ENCODE data around the gene CA5B.
"Not testable (repeated sequence)": the region's sequence is repeated elsewhere in the genome, so short reads cannot be mapped to it uniquely, and the experiment has no call there.

Gene CA5B
- total RNA-seq, result 5.6 to 57.3 (median 44.3) reads per million in 3 experiments

- DNase-seq, result peak; percentile 100
These were observed at the start of gene CA5B for GRCh38 chrX:15737959-15738902. TSS of gene CA5B (plus strand) at chrX:15738270. CDS start at chrX:15750024, 11,754 bp downstream.

GRCh38 chrX:15694941-15695451 lies 43.1 kb upstream of the CA5B start:
- no peak for DNase-seq

DNA sequence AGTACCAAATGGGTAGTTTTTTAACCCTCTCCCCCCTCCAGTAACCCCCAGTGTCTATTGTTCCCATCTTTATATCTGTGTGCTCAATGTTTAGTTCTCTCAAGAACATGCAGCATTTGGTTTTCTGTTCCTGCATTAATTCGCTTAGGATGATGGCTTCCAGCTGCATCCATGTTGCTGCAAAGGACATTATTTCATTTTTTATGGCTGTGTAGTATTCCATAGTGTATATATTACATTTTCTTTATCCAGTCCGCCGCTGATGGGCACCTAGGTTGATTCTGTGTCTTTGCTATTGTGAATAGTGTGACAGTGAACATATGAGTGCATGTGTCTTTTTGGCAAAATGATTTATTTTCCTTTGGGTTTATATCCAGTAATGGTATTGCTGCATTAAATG lies 41.6 kb upstream of the CA5B start:
- no peak for DNase-seq

GRCh38 chrX:15702488-15703371 lies 35.3 kb upstream of the CA5B start:
- no peak for DNase-seq

DNA sequence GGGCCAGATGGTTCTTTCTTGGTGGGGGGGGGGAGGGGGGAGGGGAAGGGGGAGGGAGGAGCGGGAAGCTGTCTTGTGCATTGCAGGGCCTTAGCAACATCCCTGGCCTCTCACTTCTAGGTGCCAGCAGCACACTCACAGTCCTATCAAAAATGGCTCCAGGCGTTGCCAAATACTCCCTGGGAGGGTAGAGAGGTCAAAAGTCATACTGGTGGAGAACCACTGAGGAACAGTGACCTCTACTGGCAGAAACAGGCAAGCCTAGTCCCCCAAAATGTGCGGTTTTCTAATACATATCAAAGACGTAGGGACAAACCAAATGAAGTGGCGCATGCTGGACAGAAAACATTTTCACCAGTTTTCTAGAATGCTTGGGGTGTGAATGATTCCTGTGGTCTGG lies 34.3 kb upstream of the CA5B start:
- not testable (repeated sequence) for DNase-seq

DNA sequence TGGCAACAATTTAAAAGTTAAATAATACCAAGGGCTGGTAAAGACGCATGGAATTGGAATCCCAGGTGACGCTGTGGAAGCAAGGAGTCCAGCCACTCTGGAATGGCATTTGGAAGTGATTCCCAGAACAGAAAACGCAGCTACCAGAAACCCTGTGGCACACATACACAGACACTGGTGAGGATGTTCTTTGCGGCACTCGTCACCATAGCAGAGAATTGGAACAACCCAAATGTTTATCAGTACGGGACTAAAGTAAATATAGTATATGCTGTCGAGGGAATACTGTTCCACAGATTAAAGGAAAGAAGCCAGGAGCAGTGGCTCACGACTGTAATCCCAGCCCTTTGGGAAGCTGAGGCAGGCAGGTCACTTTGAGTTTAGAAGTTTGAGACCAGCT lies 33.8 kb upstream of the CA5B start:
- DNase-seq, result not testable (repeated sequence)

GRCh38 chrX:15714529-15714928 lies 23.5 kb upstream of the CA5B start:
- DNase-seq, result no peak

DNA sequence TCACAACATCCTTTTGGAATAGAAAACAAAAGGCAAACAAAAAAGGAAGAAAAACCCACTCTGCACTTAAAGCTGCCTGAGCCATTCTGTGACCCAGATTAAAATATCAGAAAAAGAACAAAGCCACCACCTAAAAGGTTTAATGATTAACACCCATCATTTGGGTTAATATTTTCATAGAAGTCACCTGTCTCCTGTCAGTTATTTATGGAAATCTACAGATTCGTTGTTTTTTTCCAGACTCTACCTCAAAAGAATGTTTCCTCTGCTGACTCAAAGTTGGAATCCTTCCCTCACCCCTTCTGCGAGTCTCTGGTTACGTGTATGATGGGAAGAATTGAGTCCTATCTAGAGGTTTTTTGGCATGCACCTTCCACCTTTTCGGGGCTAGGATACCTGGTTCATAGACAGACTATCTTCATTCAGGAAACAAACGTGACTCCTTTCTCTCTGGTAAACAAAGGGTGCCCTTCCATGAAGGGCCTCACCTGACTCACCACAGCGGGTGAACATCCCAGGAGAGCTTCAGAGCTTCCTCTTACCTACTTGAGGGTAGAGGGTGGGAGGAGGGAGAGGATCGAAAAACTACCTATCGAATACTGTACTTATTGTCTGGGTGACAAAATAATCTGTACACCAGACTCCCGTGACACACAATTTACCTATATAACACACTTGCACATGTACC lies 19.6 kb upstream of the CA5B start:
- DNase-seq, result no peak

DNA sequence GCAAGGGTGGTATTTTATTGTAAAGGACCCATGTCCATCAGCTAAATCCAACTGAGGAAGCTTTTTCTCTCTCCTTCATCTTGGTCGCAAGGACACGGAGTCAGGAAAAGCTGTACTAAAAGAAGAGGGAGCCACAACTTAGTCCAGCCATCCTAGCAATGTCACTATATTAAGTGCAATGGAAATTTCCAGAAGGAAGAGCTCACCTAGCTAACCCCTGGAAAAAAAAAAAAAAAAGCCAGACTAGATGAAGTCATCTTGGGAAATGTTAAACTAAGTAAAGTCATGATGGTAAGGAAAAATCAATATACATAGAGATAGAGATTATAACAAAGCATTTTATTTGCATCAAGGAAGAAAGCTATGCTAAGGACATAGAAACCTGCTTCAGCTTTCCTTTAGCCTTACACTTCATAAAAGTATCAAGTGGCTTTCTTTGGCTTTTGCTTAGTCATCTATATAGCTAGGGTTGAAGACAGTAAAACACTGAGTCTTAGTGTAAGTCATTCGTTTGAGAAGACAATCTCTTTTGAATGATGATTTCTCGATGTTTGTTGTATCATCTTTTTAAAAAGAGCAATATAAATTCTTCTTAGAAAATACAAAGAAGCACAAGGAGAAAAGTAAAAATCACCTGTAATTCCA lies 18.6 kb upstream of the CA5B start:
- DNase-seq, result no peak

DNA sequence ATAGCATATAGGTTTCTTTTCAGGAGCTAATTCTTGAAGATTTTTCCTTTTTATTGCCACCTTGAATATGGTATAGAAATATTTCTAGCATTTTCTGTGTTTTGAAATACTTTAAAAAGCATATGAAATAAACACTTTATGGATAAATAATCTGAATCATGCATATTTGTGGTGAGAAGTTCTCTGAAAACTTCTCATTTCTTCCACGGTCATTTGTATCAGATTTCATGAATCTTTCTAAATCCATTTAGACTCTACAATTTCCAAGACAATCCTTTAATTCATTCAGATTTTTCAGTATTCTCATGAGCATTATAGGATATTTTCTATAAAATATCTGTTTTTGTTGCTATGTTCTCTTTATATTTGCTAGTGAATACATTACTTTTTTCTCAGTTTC lies 16.2 kb upstream of the CA5B start:
- DNase-seq, result no peak

DNA sequence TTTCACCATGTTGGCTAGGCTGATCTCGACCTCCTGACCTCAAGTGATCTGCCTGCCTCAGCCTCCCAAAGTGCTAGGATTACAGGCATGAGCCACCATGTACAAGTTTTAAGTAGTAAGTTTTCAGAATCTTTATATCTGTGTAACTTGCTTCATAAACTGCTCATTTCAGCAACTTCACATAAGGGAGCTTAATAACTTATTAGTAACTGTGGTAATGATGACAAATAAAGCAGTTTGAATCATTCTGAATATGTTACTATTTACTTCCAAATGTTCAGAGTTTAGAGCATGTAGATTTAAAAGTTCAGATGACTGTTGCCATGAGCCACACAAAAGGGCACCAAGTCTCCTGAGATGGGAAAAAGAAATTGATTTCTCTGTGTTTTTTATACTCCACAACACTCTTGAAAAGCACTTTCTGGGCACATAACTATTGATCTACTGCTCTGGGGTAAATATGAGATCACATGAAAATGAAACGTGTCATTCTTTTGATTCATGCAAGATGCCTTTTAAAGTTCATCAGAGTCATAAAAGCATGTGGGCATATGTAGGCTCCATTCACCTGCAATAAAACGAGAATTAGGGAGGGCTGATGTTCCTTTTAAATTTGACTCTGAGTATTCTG lies 14.1 kb upstream of the CA5B start:
- DNase-seq, result no peak

- no peak for DNase-seq
These were observed 13.2 kb upstream of the CA5B start for GRCh38 chrX:15724911-15725310.

DNA sequence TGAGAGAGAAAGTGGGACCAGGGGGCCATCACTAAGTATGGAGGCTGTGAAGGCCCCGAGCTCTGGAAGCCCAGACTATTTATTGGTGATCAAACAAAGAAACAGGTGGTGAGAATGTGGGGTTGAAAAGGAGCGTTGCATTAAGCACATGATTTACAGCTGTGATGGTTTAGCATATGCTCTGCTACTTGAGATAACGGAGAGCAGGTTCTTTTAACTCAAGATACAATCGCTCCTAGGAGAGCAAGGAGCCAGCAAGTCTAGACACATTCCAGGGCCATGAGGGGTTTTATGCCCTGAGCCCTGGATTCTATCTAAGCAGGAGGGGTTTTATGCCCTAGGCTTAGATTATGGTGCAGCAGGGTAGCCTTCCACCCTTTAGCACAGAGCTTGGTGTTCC lies 6.7 kb upstream of the CA5B start:
- not testable (repeated sequence) for DNase-seq

DNA sequence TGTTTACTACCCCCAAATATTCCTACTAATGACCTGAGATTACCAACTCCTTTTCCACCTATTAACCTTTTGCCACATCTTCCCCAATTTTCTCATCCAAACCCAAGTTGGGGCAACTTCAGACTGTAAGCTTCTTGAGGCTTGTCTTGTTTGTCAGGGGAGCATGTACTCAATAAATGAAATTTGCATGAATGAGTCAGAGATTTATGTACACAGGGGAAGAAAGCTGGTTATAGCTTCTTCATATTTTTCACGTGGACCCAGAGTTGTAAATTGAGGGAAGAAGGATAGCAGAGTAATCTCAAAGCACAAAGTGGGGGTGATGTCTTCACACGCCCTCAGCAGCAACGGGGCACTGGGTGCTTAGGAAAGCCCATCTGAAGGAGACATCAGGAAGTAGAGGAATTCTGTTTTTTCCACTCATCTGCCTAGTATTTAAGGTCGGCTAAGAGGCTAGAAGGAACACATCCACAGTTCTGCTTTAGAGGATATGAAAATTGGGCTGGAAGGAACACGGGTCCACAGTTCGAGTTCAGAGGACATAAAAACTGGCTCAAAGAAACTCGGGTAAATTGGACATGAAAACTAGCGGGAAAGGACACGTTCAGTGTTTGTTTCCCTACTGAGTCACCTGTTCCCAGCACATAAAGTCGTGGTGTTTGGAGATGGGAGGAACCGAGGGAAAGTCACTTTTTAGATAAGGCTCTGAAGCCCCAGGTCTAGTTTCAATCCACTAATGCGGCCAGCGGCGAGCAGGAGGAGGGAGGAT lies 696 bp upstream of the CA5B start:
- no peak for DNase-seq

- no peak for DNase-seq
These were observed 1.8 kb downstream of the CA5B start for GRCh38 chrX:15739886-15740285.

DNA sequence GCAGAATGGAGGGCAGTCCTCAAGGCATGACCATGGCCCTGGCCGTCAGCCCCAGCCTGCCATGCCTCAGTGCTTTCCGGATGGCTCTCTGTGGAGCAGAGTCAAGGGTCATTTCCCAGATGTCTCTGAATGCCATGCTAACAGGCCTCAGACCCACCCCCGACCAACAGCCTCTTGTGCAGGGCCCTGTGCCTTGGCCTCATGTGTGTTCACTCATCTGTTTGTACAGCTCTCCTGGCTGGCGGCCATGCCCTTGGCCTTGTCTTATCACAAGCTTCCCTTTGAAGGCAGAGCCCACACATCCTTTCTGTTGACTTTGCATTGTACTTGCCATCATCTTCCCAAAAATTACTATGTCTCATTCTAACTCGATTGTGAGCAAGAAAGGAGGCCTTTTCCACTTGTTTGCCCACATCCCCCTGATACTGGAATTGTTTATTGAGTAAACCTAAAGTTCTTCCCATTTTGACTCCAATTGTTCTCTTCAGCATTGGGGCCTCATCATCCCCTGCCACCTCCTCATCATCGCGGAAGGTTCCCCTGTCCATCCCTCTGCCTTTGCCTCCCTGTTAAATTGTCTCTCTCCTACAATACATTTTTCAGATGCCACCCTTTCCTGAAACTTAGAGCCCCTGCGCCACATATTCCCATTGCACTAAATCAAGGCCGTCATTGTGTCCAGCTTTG lies 6.3 kb downstream of the CA5B start:
- DNase-seq, result no peak

- no peak for DNase-seq
These were observed 7.1 kb downstream of the CA5B start for GRCh38 chrX:15745179-15745578.

- DNase-seq, result not testable (repeated sequence)
These were observed 8.6 kb downstream of the CA5B start for GRCh38 chrX:15746651-15747050.

- no peak for DNase-seq
These were observed 9.6 kb downstream of the CA5B start for GRCh38 chrX:15747626-15748173.

DNA sequence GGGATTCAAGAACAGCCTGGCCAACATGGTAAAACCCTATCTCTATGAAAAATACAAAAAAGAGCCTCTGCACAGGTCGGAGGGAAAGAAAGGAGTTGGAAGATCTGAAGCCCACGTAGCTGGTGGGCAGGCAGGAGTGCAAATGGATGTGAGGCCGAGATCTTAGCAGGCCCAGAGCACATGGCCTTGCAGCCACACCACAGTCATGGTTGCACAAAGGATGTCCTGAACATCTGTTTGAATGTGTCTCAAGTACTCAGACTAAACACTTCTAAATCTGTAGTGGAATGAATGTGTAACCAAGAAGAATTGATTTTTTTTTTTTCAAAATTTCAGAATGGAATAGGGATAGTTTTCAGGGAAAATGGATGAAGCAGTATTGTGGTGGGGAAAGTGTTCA lies 10.8 kb downstream of the CA5B start:
- no peak for DNase-seq

Measured in central memory CD4-positive, alpha-beta T cell (primary cell).